Measurements from ENCODE around the gene PACRG.

PACRG gene

DNA sequence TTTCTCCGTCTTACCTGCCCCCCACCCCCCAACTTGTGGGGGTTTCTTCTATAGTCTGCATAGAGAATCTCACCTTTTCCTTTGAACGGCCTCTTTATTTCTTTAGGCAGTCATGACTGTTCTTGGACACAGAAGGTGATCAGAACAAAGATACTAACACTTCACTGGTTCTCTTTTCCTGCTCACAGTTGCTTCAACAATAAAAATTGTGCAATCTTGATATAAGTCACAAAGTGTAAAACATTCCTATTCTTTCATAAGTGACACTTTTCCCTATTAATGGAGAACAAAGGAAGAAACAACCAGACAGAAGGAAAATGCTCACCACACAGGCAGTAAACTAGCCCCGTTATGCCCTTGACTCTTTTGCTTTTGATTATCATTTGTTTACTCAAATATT, 448.3 kb downstream of the PACRG start:
- no peak for DNase-seq (ENCODE audit: low read depth in 2 of 2)

DNA sequence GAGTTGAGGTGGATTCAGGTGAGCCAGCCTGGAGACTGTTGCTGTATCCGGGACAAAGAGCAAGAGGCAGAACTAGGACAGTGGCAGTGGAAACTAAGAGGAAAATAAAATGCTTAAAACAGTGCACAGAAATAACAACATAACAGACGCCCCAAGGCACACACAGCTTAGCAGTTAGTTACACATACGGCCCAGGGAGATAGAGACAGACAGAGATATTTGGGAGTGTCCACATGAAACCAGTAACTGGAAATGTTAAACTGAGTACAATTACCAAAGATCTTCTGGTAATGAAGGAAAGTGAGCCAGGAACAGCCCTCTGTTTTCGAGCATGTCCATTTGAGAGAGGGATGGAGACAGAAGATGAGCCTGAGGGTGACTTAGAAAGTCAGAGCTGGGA, 449.2 kb downstream of the PACRG start:
- DNase-seq (ENCODE audit: low read depth in 2 of 2), result no peak

DNA sequence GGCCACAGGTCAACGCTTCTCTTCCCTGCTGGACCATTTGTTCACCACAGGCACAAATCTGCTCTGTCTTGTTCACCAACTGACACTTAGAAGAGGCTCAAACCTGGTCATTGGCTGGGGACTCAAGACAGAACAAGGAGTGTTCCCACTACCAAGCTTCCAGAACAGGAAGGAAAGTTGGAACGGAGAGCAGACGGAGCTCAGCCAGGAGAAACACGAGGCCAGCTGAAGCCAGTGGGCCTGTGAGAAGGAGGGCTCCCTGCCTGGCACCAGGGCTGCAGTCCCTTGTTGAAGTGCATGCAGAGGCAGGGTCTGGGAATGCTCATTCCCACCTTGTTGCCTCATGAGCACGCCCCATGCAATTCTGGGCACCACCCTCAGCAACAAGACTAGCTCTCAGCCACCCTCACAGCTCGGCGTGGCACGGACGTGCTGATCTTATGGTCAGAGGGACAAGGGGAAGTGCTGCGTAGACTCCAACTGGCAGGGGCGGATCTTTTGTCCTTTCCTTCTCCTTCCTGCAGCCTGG, 450.2 kb downstream of the PACRG start:
- DNase-seq (ENCODE audit: low read depth in 2 of 2), result no peak

DNA sequence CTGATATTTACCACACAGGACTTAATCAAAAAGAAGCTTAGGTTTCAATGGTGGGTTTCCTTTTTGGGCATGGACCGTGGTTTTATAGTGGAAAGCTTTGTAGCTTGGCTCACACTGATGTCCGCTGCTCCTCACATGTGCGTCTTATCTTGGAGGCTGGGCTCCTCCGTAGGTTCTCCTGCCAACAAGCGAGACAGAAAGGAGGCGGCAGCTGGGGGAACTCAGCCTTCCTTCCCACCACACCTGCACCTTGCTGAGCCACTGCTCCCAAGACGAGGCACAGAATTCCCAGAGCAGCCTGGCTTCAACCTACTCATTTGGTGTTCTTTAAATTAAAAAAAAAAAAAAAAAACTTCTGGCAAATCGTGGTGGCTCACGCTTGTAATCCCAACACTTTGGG, 451.3 kb downstream of the PACRG start:
- DNase-seq (ENCODE audit: low read depth in 2 of 2), result no peak

DNA sequence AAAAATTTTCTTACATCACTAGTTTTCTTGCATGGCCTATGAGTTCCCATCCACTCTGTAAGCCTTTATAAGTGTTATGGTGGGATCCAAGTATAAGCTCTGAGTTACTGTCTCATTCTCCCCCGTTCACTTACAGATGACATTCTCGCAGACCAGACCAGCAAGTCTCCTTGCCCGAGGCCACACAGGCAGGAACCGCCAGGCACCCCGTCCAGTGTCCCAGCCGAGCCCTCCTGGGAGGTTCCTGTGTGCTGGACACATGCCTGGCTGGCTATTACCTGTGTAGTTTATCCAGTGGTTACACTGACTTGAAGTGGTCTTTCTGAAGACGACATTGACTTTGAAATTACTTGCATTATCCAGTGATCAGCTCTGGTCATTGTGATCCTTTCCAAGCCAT, 451.9 kb downstream of the PACRG start:
- no peak for DNase-seq (ENCODE audit: low read depth in 2 of 2)

DNA sequence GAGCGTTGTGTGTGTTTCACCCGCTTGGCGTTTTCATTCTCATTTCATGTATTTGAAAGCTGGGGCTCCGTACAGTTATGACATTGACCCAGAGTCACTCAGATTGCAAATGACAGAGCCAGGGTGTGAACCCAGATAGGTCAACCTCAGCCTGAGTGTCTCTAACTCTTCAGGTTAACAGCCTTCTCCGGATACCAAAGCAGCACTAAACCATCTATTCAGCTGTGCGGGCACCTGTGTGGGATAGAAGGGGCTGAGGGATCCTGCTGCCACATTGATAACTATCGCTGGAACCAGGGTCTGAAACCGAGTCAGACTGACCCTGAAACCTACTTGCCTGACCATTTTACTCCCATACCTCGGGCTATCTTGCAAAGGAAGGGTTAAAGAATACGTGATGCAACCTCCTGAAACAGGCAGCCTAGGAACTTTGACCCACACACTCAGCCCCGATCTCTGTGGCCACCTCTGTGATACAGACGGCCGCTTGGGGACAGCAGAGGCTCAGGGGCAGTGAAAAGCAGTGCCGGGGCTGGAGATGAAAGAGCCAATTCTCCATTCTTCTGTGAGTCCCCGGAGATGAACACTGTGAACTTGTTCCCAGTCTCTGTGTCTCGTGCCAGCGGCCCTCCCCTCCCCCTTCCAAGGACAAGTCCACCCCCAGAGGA, 453.2 kb downstream of the PACRG start:
- DNase-seq (ENCODE audit: low read depth in 2 of 2), result no peak

DNA sequence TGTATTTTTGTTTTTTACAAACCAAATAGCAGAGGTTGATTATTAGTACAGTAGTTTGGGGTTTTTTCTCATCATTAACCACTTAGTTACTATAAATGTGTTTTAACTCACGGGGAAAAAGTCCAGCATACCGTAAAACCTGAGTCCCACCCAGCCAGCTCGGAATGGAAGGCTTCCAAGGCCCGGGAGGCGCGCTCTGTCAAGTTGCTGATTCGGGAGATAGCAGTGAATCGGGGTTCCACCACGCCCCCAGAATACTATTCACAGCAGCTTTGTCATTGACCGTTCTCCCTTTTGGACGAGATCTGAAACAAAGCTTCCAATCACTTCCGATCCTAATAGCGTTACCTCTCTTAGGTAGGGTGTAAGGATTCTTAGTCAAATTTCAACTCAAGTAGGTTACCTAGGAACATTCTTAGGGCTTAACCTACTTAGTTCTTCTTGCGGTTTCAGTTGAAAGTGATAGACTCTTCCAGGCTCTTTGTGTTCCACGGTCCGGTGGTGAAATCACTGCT, 453.9 kb downstream of the PACRG start:
- DNase-seq (ENCODE audit: low read depth in 2 of 2), result no peak

DNA sequence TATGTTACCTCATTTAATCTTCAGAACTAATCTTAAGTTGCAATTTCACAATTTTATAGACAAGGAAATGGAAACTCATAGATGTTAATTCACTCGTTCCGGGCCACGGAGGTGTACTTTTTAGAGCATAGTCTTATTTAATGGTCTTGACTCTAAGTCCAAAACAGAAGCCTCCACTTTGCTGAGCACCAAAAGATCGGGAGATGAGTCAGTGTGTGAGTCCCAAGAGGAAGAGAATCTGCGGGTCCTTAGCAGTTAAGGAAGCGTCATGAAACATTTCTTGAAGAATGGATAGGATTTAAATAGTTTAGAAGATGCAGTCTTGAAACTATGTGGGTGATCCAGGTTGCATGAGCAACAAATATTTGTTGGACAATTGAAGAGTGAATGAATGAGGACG, 454.9 kb downstream of the PACRG start:
- DNase-seq (ENCODE audit: low read depth in 2 of 2), result no peak

DNA sequence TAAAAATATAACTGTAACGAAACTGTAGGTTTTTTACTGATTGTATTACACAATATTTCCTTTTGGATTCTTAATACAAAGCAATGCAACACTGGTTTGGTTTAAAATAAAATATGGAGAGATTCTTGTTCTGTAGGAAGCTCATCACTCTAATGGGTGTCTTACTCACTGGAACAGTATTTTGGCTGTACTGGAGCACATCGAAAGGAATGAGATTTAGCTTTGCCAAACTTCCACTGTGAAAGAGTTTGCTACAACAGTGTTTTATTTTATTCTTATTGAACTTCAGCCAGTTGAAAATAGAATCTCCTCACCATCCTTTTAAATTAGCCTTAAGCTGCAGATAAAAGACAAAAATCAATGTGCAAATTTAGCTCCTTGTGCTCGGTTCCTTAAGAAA, 456.0 kb downstream of the PACRG start:
- DNase-seq (ENCODE audit: low read depth in 2 of 2), result no peak

DNA sequence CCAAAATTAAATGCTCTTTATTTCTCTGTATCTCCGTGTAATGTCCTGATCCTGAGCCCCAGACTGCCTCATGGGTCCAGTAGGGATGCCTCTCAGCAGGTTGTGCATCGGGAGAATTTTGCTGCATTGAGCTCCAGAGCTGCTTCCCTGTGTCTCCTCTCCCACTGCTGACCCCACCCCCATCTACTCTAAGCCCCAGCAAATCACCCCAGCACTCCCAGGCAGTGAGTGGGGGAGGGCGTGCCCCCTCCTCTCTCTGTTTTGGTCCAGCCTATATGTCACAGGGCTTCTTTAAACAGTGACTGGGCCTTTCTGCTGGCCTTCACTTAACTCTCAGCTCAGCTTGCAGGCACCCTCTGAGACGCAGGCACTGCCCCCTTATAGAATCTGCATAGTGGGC, 458.0 kb downstream of the PACRG start:
- DNase-seq (ENCODE audit: low read depth in 2 of 2), result no peak

DNA sequence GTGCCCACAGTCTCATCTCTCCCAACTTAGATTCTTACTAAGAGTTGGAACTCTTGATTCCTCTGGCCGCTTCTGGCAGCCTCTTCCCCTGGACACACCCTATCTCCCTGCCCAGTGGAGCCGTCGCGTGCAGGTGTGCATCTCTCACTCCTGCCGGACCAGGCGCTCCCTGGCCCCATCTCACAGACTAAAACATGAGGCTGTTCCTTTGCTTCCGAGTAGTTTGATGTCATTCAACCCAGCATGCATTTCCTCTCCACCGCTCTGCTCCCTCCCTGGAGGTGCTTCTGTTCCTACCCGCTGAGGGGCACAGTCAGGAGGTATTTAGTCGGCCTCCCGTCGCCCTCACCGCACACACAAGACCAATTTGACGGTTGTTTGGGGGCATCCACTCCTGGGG, 458.8 kb downstream of the PACRG start:
- no peak for DNase-seq (ENCODE audit: low read depth in 2 of 2)

DNA sequence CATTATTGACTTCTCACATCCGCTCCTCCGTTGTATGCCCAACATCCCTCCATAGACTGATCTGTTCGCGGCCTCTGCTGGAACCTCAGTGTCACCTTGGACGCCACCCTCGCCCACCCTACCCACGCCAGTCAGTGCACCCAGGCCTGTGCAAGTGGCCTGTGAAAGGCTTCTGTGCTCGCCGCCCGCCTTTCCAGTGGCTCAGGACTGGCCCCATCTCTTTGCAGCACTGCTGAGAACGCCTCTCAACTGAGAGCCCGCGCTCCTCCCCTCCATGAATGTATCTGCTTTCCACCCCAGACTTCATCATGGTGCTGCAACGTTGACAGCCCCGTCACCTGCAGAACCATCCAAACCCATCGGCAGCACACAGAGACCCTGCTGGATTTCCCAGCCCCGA, 459.4 kb downstream of the PACRG start:
- DNase-seq (ENCODE audit: low read depth in 2 of 2), result no peak

DNA sequence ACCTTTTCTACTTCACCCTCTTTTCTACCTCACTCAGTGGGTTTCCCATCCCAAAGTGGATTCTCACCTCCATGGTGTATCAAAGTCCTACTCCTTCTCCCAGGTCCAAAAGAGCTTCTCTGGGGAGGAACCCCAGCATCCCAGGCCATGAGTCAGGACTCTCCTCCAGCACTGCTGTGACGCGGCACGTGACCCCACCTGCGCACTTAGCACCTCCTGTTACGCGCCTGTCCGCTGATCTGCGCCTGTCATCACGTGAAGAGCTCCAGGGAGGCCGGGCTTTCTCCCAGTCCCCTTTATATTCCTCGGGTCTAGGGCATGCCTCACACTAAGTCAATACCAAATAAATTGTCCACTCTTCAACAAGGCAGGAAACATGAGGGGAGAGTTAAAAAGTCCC, 459.8 kb downstream of the PACRG start:
- no peak for DNase-seq (ENCODE audit: low read depth in 2 of 2)

DNA sequence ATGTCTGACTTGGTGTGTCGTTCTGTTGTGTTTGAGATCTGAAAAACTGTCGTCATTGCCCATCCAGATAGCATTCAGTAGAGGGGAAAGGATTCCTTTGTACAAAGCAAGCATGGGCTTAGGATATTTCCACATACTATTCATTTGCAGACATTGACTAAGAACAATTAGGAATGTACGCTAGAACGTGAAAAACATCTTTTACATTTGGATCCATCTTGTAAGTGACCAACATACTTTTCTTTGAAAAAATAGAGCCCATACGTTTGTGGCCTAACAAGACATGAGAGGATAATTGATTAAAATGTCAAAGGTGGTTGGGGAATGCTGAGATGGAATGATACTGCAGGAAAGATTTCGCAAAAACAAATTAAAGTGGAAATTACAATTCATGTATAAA, 461.0 kb downstream of the PACRG start:
- no peak for DNase-seq (ENCODE audit: low read depth in 2 of 2)

DNA sequence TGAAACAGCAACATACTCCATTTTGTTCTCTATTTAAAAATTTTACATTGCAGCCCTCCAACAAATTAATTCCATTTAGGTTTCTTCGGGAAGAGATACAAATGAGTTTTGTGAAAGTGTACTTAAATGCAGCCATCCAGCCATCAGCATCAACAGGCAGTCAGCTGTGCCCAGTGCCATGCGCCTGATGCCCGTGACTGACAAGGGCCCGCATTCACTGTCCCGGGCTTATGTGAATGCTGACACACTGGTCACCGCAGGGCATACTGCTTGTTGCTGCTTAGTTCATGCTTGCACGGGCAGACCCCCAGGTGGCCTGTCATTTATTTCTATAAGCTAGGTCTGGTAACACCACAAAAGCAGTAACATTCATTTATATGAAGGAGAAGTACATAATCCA, 461.8 kb downstream of the PACRG start:
- no peak for DNase-seq (ENCODE audit: low read depth in 2 of 2)

DNA sequence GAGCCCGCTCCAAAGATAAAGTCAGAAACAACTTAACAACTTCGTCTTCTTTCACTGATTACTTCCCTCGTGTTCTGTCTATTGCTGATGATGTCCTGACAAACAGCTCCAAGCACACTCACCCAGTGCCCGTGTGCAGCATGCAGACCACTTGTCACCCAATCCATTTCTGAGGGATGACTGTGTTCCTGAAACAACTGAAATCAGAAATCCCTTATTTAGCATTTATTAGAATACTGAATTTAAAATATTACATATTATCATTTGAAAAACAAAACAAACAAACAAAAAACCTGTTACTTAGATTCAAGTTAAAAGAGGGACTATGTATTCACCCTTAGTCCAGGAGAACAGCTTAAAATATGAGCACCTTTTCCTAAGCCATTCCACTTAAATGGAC, 463.0 kb downstream of the PACRG start:
- DNase-seq (ENCODE audit: low read depth in 2 of 2), result no peak

DNA sequence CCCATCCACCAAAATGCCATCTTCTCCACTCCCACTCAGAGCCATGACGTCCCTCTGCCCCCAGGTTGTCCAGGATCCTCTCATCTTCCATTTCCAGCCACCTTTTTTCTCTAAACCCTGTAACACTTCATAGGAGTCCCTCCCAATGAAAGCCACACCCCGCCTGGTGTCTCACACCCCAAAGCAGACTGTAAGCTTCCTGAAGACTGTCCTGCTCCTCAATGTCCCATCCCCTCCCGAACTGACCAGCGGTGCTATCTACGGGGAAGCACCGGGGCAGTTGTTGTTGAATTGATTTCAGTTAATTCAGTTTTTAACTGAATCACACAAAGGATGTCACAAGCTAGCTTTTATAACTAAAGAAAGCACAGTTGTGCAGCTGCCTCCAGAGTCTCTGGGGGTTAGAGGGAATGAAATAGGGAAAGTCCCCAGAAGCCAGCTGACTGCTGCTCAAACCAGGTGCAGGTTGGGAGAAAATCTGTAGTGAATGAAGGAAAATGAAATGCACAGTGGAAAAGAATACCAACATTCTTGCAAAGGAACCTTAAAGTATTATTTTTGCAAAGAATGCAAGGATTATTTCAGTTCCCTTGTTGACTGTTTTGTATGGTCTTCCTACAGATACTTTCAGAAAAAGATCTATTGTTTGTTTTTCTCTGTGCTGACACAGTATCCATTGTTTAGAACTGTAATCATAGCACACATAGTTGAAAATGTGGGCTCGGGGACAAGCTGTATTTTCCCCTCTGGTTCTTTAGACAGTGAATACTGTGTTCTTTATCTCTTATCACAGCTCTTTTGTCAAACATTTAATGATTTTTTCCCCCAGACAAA, 464.1 kb downstream of the PACRG start:
- no peak for DNase-seq (ENCODE audit: low read depth in 2 of 2)

DNA sequence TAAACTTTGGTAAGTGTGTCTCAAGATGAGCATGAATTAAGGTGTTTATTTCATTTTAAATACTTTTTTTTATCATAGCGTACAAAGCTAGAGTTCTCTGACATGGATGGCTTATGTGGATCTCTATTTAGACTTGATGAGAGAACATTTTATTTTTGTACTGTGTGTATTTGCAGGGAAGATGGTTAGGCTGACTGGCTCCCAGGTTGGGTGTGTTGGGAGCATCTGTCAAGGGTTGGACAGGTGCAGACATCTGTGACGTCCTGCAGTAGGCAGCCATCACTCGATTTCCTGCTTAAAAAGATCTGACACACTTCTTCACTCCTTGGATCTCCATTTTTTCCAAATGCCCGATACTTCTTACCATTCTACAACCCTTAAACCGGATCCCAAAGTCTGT, 464.8 kb downstream of the PACRG start:
- no peak for DNase-seq (ENCODE audit: low read depth in 2 of 2)

DNA sequence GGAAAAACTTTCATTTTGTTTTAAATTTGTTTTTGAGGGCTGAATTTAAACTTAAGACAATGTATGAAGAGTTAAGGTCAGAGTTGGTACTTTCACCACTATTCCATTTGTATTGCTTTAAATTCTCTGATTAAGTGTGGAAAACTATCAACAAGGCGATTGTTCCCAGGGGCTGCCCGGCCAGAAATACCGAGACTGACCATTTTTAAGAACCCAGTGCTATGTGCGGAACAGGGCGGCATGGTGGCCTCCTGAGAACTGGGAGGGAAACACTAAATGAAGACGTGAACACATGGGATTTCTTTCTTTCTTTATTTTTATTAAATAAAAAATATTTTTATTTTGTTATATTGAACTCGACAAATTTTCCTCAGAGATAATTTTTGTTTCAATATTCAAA, 465.6 kb downstream of the PACRG start:
- no peak for DNase-seq (ENCODE audit: low read depth in 2 of 2)

DNA sequence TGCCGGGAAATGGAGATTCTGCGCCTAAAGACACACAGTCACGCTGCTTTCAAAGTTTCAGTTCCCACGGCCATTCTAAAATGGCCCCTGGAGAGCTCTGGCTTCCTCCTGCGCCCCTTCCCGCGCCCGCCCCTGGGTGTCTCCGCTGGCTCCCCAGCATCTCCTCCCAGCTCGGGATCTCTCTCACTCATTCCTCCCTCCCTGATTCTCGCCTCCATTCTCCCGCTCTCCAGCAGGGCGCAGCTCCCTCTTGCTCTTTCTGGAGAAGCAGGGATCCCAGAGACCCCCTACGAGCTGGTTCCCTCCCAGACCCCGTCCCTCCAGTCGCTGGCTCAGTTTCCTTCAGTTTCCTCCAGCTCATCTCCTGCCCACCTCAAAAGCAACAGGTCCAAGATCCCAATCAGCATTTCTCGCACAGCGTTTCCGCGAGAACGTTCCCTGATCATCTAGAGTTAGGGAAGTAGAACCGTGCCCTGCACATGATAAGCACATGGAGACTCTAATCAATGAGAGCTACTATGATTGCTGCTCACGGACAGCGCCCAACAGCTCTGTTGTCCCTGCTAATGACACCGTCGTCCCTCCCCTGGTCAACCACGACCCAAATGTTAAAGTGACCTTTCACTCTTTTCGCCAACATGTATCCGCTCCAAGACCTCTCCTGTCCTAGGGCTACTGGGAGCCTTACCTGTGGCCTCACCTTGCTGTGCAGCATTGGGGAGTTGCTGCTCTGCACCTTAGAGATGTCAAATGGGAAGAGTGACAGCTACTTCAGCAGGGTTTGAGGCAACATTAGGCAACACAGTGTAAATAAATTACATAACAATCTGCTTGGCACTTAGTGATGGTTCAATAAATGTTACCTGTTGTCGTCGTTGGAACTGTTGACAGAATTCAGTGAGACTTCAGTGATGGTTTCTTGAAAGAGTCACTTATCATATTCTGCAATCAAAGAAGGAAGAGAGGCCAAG, 468.2 kb downstream of the PACRG start:
- DNase-seq (ENCODE audit: low read depth in 2 of 2), result no peak

DNA sequence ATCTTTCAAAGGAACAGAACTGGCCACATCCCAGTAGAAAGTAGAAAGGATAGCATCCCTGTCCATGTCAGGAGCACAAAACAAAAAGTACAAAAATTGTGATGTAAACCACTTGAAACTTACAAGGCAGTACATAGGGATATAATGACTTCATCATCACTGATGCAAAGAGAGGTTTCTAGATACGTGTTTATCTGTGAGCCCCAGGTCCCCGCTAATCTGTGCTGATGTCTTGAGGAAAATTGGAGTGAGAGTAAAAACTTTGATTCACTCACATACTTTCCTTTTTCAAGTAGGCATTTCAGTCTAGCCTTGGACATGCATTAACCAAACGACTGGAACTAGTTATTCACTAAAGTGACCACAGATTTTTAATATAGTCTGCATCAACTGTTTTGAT, 470.1 kb downstream of the PACRG start:
- DNase-seq (ENCODE audit: low read depth in 2 of 2), result no peak

DNA sequence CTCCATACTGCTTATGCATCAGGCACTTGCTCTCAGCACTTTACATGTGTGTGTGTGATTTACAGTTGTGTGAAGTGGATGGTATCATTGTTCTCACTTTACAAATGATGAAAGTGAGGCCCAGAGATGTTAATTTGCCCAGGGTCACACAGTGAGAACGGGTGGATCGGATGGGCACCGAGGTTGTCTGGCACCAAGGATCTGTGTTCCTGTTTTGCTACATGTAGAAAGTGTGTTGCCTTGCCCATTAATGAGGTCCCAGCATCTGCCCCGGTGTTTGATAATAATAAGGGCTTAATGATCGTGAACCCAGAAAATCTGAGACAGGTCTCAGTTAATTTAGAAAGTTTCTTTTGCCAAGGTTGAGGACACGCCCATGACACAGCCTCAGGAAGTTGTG, 470.6 kb downstream of the PACRG start:
- no peak for DNase-seq (ENCODE audit: low read depth in 2 of 2)

Measured in activated CD4-positive, alpha-beta T cell treated with anti-CD3 and anti-CD28 coated beads for 24 hours (primary cell).